Memory B cell (primary cell): Measurements from ENCODE around the gene NPAT.
"Not testable (repeated sequence)": the region's sequence is repeated elsewhere in the genome, so short reads cannot be mapped to it uniquely, and the experiment has no call there.

Experiments
- ATAC-seq: fragments of 150-1000 bp; cut with Tn5 transposase; 2 replicates; pipeline ENCODE4 v1.10.0; 2021; ENCODE audit warnings: low read depth, mild to moderate bottlenecking, moderate library complexity
- DNase-seq, 2 donors: peaks; one replicate each; pipeline ENCODE4 v3.0.0; 2022; ENCODE audit warnings: low spot score in 2 of 2
- H3K27ac Mint-ChIP-seq: one replicate; pipeline ENCODE4 v1.8.0; 2022; ENCODE audit warnings: mild to moderate bottlenecking, moderate library complexity, mixed read lengths
- H3K27me3 Mint-ChIP-seq: one replicate; pipeline ENCODE4 v1.8.0; 2022; ENCODE audit warnings: mixed read lengths
- H3K36me3 Mint-ChIP-seq: one replicate; pipeline ENCODE4 v1.8.0; 2022; ENCODE audit warnings: mild to moderate bottlenecking, mixed read lengths
- H3K4me1 Mint-ChIP-seq: one replicate; pipeline ENCODE4 v1.8.0; 2022; ENCODE audit warnings: mixed read lengths
- H3K4me3 Mint-ChIP-seq: one replicate; pipeline ENCODE4 v1.8.0; 2022; ENCODE audit warnings: mild to moderate bottlenecking, moderate library complexity, mixed read lengths
- H3K9me3 Mint-ChIP-seq: one replicate; pipeline ENCODE4 v1.8.0; 2022; ENCODE audit warnings: mixed read lengths

The NPAT gene

GRCh38 chr11:108206969-108207682, 15.3 kb downstream of the NPAT start:
- Mint-ChIP-seq H3K27ac (no peak overlapping the region), H3K9me3 (peaks cover 9% of the 10 kb centered on the region), H3K36me3 (peaks cover 47% of the 10 kb centered on the region), H3K27me3 (no peaks in the 10 kb centered on the region), H3K4me1 (peaks cover 10% of the 10 kb centered on the region), H3K4me3 (no peak overlapping the region)
- DNase-seq (no peak), ATAC-seq (no peak)

GRCh38 chr11:108206171-108206570, 16.3 kb downstream of the NPAT start:
- H3K27ac Mint-ChIP-seq: peak overlapping the region; percentile 65
- peaks cover 10% of the 10 kb centered on the region for H3K4me1 Mint-ChIP-seq
- no peaks in the 10 kb centered on the region for H3K27me3 Mint-ChIP-seq
- peaks cover 9% of the 10 kb centered on the region for H3K9me3 Mint-ChIP-seq
- H3K36me3 Mint-ChIP-seq: peaks cover 47% of the 10 kb centered on the region
- ATAC-seq (no peak), DNase-seq (no peak)
- H3K4me3 Mint-ChIP-seq: no peak overlapping the region

GRCh38 chr11:108204929-108205499, 17.4 kb downstream of the NPAT start:
- H3K36me3 Mint-ChIP-seq: peaks cover 38% of the 10 kb centered on the region
- H3K4me1 Mint-ChIP-seq: peaks cover 20% of the 10 kb centered on the region
- no peak for DNase-seq
- H3K4me3 Mint-ChIP-seq: no peak overlapping the region
- ATAC-seq: no peak
- H3K27ac Mint-ChIP-seq: no peak overlapping the region
- no peaks in the 10 kb centered on the region for H3K27me3 Mint-ChIP-seq
- H3K9me3 Mint-ChIP-seq: peaks cover 9% of the 10 kb centered on the region

- Mint-ChIP-seq H3K4me1 (peaks cover 25% of the 10 kb centered on the region), H3K4me3 (no peak overlapping the region)
Measured at GRCh38 chr11:108204376-108204775, 18.1 kb downstream of the NPAT start.

GRCh38 chr11:108203075-108203474, 19.4 kb downstream of the NPAT start:
- DNase-seq (no peak), ATAC-seq (no peak)
- Mint-ChIP-seq H3K36me3 (peaks cover 41% of the 10 kb centered on the region), H3K27ac (peak overlapping the region; percentile 63), H3K9me3 (peaks cover 9% of the 10 kb centered on the region), H3K4me3 (no peak overlapping the region), H3K27me3 (no peaks in the 10 kb centered on the region), H3K4me1 (peaks cover 30% of the 10 kb centered on the region)

More at GRCh38 chr11:108204376-108204775, 18.1 kb downstream of the NPAT start:
- DNase-seq (no peak), ATAC-seq (no peak)
- Mint-ChIP-seq H3K36me3 (peaks cover 38% of the 10 kb centered on the region), H3K9me3 (peaks cover 9% of the 10 kb centered on the region), H3K27me3 (no peaks in the 10 kb centered on the region), H3K27ac (no peak overlapping the region)

GRCh38 chr11:108199446-108200321, 22.8 kb downstream of the NPAT start:
- Mint-ChIP-seq H3K27ac (peak overlapping the region; percentile 90), H3K36me3 (peaks cover 28% of the 10 kb centered on the region), H3K4me1 (peaks cover 32% of the 10 kb centered on the region), H3K27me3 (no peaks in the 10 kb centered on the region), H3K4me3 (no peak overlapping the region), H3K9me3 (peaks cover 4% of the 10 kb centered on the region)
- ATAC-seq (peak; percentile 98), DNase-seq (peak in 1 of 2 donors; percentile 46)

GRCh38 chr11:108198833-108199232, 23.6 kb downstream of the NPAT start:
- DNase-seq (no peak), ATAC-seq (no peak)
- peaks cover 31% of the 10 kb centered on the region for H3K4me1 Mint-ChIP-seq
- H3K27ac Mint-ChIP-seq: peak overlapping the region; percentile 90
- peaks cover 3% of the 10 kb centered on the region for H3K9me3 Mint-ChIP-seq
- H3K36me3 Mint-ChIP-seq: peaks cover 26% of the 10 kb centered on the region
- no peaks in the 10 kb centered on the region for H3K27me3 Mint-ChIP-seq
- H3K4me3 Mint-ChIP-seq: no peak overlapping the region

- no peaks in the 10 kb centered on the region for H3K27me3 Mint-ChIP-seq
- H3K4me3 Mint-ChIP-seq: no peak overlapping the region
- peaks cover 23% of the 10 kb centered on the region for H3K4me1 Mint-ChIP-seq
- no peak for ATAC-seq
- no peak overlapping the region for H3K27ac Mint-ChIP-seq
- H3K36me3 Mint-ChIP-seq: peaks cover 17% of the 10 kb centered on the region
- no peak for DNase-seq
- H3K9me3 Mint-ChIP-seq: no peaks in the 10 kb centered on the region
Measured at GRCh38 chr11:108197351-108197750, 25.1 kb downstream of the NPAT start.

- Mint-ChIP-seq H3K27me3 (no peaks in the 10 kb centered on the region), H3K4me3 (no peak overlapping the region), H3K4me1 (peaks cover 23% of the 10 kb centered on the region), H3K36me3 (peaks cover 18% of the 10 kb centered on the region), H3K9me3 (no peaks in the 10 kb centered on the region), H3K27ac (no peak overlapping the region)
- ATAC-seq: no peak
- no peak for DNase-seq
Measured at GRCh38 chr11:108196901-108197300, 25.5 kb downstream of the NPAT start.

- Mint-ChIP-seq H3K9me3 (no peaks in the 10 kb centered on the region), H3K4me3 (no peak overlapping the region), H3K27ac (no peak overlapping the region), H3K36me3 (peaks cover 13% of the 10 kb centered on the region), H3K27me3 (no peaks in the 10 kb centered on the region), H3K4me1 (peaks cover 6% of the 10 kb centered on the region)
- DNase-seq (no peak), ATAC-seq (no peak)
Measured at GRCh38 chr11:108193725-108194124, 28.7 kb downstream of the NPAT start.

- H3K4me3 Mint-ChIP-seq: no peak overlapping the region
- ATAC-seq: no peak
- no peak overlapping the region for H3K27ac Mint-ChIP-seq
- no peak for DNase-seq
- no peaks in the 10 kb centered on the region for H3K27me3 Mint-ChIP-seq
- H3K9me3 Mint-ChIP-seq: no peaks in the 10 kb centered on the region
- H3K36me3 Mint-ChIP-seq: peaks cover 34% of the 10 kb centered on the region
- peaks cover 9% of the 10 kb centered on the region for H3K4me1 Mint-ChIP-seq
Measured at GRCh38 chr11:108177570-108177969, 44.9 kb downstream of the NPAT start.

- no peak for DNase-seq
- Mint-ChIP-seq H3K36me3 (peaks cover 35% of the 10 kb centered on the region), H3K27me3 (no peaks in the 10 kb centered on the region), H3K4me1 (peaks cover 18% of the 10 kb centered on the region), H3K4me3 (no peak overlapping the region), H3K9me3 (no peaks in the 10 kb centered on the region), H3K27ac (peak overlapping the region; percentile 62)
- no peak for ATAC-seq
Measured at GRCh38 chr11:108170184-108170583, 52.3 kb downstream of the NPAT start.

GRCh38 chr11:108167624-108168023, 54.8 kb downstream of the NPAT start:
- DNase-seq: no peak
- Mint-ChIP-seq H3K27me3 (no peaks in the 10 kb centered on the region), H3K4me1 (peaks cover 14% of the 10 kb centered on the region), H3K9me3 (no peaks in the 10 kb centered on the region), H3K36me3 (peaks cover 31% of the 10 kb centered on the region), H3K27ac (peak overlapping the region; percentile 56), H3K4me3 (no peak overlapping the region)
- no peak for ATAC-seq

- not testable (repeated sequence) for H3K9me3 Mint-ChIP-seq, H3K4me3 Mint-ChIP-seq, H3K27ac Mint-ChIP-seq, H3K27me3 Mint-ChIP-seq, DNase-seq, ATAC-seq, H3K4me1 Mint-ChIP-seq
- H3K36me3 Mint-ChIP-seq: peaks cover 18% of the 10 kb centered on the region
Measured at GRCh38 chr11:108162878-108163277, 59.6 kb downstream of the NPAT start.
